Stimulated activated CD8-positive, alpha-beta memory T cell treated with anti-CD3 and anti-CD28 coated beads, Interleukin-7, amount 100 ng/mL, for 48 hours (primary cell): ENCODE results near the gene USP24.
A peak's percentile ranks its signal among the peaks of the same experiment; 100 is the strongest.

Source experiments
- DNase-seq, 2 donors: peaks; one replicate each; pipeline ENCODE4 v3.0.0-alpha.2; 2020; ENCODE audit warnings: low read depth in 1 of 2; ENCODE audit errors: extremely low read depth in 1 of 2

Gene USP24

DNA sequence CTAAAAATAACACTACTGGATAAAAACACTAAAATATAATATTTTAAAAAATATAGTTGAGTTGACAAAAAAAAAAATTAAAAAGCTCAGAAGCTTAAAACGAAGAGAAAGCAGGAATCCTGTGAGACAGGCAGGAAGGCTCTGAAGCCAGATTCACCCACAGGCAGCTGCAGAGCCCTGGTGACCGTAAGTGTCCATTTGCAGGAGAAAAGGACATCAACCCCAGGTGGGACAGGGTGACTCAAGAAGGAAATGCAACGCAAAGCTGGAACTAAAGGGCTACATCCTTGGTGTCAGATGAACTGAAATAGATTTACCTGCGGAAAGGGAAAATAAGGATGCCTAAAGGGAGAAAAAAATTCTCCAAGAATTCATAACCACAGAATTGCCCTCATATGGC is 46.8 kb downstream of the USP24 start:
- DNase-seq = no peak

DNA sequence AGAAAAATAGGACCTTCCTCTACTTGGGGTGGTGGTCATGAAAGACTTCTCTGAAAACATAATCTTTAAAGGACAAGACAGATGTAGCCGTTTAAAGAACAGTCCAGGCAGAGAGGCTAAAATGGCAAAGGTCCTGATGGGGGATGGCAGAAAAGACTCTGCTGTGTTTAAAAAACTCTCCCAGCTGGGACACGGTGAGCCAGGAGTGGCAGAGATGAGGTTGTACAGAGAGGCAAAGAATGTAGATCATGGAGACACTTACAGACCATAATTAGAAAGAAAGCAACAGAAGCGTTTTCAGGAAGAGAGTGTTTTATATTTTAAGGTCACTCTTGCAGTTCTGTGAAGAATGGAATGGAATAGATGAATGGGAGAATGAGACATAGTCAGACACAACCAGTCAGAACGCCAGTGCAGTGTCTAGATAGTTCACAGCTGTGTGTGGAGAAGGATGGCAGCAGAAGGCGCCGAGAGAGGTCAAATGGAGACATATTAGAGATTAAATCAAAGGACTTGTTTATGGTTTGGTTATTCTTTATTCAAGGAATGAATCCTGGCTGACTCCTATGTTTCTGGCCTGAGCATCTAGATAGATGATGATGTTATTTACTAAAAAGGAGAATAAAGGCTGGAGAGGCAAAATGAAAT is 47.8 kb downstream of the USP24 start:
- DNase-seq = no peak

DNA sequence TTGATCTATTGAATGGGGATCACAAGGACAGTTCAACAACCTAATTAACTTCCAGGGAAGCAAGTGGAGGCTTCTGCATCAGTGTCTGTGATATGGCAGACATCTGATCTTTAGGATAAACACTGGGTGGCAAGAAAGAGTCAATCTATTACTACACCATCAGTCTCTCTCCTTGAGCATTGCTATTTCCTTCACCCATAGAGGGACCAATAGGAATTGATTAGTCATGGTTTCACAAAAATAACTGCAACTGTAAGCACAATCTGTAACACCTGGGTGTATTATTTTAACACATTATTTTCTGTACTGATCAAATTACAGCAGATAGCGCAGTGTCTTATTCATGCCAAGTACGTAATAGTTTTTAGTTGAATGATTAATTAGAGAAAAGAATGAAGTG is 50.3 kb downstream of the USP24 start:
- DNase-seq = no peak

GRCh38 chr1:55159571-55159970 is 55.6 kb downstream of the USP24 start:
- DNase-seq = no peak

DNA sequence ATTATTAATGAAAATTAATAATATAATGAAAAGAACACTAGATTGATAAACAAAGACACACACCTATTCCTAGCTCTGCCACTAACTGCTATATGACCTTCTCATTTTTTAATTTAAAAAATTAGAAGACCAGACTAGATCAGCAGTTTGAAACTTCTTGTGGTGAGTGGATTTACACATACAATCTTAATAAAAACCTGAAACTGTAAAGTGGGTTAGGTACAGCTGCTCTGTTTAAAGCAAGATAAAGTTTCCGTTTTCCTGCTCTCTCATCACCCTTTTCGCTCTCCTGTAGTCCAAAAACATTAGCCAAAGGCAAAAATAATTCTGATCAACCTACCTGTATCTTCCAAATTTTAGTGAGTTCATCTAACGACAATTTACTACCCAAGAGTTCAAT is 58.6 kb downstream of the USP24 start:
- no peak for DNase-seq

GRCh38 chr1:55156093-55156492 is 59.1 kb downstream of the USP24 start:
- no peak for DNase-seq

GRCh38 chr1:55155522-55155921 is 59.6 kb downstream of the USP24 start:
- DNase-seq = no peak

DNA sequence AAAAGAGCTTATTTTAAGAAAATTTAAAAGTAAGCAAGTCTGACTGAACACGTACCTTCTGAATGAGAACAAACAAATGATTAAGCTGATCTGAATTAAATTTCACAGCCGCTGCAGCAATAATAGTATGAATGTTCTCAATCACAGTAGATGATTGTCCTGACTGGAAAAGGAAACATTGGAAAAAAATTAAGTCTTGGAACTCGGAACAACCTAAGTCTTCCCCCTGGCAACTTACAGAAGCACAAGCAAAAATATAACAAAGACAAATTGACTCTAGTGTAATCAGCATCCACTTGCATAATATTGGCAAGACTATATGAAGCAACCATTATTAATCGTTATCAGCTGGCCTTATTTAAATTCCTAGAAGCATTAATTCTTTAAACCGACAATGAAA is 60.5 kb downstream of the USP24 start:
- no peak for DNase-seq

GRCh38 chr1:55153031-55153430 is 62.1 kb downstream of the USP24 start:
- DNase-seq = no peak

GRCh38 chr1:55150880-55151588 is 64.1 kb downstream of the USP24 start:
- DNase-seq = no peak

DNA sequence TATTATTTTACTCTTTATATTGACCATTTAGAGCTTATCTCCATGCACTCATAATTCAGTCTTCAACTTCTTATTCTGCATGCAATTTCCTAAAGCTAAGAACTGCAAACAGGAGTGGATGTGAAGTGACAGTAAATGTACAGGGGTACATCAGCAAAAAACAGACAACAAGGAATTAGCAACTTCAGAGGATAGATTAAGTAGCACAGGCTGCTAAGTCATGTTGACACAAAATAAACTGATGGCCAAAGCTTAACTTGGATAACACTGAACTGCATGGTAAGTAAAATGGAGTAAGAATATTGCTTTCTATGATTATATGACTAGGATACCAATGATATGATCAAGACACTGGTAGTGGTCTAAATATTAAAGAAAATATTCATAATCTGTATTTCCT is 66.5 kb downstream of the USP24 start:
- no peak for DNase-seq

DNA sequence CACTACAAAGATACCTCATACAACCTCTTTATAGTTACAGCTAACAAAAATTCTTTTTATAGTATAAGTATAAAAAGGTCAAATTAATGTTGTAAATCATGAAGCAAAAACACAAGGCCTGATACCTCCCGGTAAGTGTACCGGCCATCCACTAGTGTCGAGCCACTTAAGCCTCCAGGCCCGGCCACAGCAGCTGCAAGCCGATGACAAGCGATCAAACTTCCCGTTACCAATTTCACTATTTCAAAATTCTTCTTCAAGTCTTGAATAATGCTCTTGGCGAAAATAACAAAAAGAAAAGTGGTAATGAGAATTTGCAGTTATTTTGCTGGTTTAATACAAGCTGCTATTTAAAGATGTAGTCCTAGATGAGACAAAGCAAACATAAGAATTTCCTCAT is 67.6 kb downstream of the USP24 start:
- no peak for DNase-seq

DNA sequence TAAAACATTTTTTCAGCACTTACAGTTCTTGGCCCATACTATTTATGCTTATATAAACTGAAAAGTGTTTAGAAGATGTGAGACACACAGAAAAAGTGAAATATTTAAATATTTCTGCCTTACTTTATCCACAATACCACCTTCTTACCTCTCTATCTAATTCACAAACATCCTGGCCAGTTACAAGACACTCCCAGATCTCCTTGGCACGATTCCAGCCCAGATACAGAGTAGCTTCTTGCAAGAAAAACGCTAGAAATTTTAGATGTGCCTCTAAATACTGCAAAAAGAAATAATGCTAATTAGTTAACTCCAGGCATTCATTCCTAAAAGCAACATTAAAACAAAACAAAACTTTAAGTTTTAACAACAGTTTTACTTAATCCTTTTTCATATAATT is 68.4 kb downstream of the USP24 start:
- no peak for DNase-seq

DNA sequence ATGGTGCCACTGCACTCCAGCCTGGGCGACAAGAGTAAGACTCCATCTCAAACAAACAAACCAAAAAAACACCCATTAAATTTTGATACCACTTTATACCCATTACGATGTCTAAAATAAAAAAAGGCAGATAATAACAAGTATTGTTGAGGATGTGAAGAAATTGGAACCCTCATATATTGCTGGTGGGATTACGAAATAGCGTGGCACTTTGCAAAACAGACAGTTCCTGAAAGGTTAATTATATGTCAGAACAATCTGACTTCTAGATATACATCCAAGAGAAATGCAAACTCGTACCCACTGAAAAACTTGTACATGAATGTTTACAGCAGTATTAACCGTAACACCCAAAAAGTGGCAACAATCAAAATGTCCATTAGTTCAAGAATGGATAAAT is 70.3 kb downstream of the USP24 start:
- DNase-seq = no peak

- no peak for DNase-seq
Measured at GRCh38 chr1:55143684-55144083, 71.5 kb downstream of the USP24 start.

- DNase-seq = no peak
Measured at GRCh38 chr1:55141295-55141893, 73.8 kb downstream of the USP24 start.

DNA sequence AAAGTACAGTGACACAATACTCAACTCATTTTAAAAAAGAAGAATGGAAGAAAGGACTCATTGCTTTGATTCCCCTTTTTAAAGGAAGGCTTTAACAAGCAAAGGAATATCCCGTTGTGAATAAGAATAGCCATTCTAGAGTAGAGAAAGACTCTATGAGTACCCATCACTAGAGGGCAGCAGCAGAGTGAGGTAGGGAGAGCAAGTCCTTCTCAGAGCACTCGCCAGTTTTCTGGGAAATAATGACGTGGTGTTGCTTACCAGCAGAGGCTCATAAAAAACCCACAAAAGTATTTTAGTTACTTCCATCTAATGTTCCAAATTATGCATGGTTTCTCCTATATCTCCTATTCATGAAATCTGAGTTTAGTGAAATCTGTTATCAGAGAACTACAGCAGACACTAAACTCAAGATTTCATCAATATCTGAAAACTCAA is 74.6 kb downstream of the USP24 start:
- DNase-seq = peak in 1 of 2 donors; percentile 62

- DNase-seq = no peak
Measured at GRCh38 chr1:55140137-55140536, 75.0 kb downstream of the USP24 start.

DNA sequence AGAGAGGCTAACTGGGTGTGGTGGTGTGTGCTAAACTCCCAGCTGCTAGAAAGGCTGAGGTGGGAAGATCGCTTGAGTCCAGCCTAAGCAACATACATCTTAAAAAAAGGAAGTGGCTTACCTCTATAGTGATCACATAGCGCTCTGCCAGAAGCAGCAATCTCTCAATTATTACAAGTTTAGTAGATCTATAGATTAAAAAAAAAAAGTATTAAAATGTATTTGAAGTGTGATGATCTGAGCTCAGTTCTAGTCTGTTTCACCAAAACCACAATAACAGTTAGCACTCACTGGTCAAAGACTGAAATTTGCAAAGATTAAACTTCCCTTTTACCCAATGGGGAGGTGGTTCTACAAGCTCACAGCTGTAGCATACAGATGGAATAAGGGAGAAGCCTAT is 76.3 kb downstream of the USP24 start:
- no peak for DNase-seq

GRCh38 chr1:55134152-55134808 is 80.9 kb downstream of the USP24 start:
- no peak for DNase-seq

DNA sequence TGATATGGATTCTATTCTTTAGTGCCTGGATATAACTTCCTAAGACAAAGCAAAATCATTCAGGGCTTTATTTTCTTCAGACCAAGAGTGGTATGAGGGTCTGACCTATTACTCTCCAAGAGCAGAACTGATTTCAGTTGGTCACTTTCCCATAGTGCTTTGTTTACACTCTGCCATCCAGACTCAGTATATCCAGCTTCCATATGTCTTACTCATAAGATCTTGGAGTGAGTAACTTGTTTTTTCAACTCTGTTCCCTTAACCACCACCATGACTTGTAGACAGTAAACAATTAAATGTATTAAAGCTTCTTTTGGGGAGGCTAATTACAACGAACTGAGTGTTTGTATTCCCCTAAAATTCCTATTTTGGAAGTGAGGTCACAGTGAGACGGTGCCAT is 83.4 kb downstream of the USP24 start:
- DNase-seq = no peak

DNA sequence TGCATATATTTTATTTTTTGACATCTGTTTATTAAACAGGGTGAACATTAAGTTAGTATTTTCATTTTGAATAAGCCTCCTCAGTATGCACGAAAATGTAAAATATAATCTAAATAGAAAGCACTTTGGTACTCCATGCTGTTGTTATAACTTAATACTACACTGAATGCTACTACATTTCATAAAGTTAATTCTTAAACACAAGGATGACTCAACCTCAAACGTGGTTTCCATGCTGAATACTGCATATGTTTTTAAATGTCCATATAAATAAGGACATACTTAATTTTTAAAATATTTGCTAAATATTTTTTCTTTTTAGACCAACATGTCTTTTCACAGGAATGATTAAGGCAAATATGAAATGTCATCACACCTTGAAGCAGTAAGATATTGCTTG is 83.9 kb downstream of the USP24 start:
- no peak for DNase-seq
